ENCODE measurements around the gene TTC34.

The TTC34 gene, protein sequence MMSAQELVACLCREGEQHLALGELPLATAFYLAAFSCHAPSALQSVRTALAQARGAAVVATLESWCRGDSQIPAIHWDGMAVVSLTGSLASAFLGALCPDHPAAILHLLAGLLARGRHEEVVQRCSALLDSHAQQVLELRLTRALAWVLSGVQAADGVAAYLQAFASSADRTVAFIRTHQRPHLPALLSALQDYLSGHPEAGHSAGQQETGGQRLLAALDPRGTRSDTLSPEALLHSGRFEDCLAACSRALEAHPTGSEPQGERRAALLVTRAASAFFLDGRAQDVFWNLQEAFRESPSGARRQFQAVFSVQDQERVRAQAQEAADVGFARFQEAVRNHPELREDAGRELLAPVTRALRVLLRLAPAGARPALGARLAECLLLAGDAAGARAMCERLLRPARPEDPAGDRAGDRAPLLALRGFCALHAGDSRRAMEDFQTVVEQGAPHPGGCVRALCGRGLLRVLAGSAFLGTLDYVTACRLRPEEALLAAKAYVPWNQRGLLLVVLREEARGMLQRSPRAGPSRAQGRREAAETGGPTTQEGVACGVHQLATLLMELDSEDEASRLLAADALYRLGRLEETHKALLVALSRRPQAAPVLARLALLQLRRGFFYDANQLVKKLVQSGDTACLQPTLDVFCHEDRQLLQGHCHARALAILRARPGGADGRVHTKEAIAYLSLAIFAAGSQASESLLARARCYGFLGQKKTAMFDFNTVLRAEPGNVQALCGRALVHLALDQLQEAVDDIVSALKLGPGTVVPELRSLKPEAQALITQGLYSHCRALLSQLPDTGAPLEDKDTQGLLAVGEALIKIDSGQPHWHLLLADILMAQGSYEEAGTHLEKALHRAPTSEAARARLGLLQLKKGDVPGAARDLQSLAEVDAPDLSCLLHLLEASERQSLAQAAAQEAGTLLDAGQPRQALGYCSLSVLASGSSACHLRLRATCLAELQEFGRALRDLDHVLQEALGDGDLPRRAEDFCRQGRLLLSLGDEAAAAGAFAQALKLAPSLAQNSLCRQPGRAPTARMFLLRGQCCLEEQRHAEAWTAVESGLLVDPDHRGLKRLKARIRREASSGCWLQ

DNA sequence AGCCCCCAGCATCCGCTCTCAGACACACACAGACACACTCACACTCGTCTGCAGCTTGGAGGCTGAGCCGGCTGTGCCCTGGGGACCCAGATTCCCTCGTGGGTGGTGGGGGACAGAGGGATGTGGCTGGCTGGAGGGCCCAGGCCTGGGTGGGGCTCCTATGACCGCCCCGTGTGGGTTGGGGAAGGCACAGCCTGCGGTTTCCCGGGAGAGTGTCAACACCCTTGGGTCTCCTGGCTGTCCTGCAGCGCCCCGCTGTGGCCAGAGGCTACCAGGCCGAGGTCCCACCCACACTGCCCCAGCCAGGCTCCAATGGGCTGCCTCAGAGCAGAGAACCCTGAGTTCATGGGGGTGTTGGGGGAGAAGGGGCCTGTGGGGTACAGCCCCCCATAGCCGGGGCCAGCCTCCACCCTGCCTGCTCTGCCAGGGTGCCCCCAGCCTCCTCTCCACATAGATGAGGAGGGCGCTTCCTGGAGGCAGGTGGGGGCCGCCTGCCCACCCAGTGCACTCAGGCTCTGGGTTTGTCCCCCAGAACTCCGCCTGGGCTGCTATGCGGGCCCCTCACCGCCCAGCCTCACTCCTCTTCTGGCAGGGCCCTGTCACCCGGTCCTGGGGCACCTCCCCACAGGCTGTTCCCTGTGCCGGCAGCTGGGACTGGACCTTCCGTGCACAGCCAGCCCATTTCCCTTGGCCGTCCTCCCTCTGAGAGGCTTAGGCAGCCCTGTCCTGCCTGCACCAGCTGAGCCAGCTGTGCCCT is at the start of gene TTC34:
TSS of gene TTC34 (minus strand) at position 159 of the 757 bp plus-strand sequence. CDS start 866 bp downstream, outside the sequence.
- DNase-seq (ENCODE audit: low read depth in 2 of 2), result peak; percentile 30 to 44

DNA sequence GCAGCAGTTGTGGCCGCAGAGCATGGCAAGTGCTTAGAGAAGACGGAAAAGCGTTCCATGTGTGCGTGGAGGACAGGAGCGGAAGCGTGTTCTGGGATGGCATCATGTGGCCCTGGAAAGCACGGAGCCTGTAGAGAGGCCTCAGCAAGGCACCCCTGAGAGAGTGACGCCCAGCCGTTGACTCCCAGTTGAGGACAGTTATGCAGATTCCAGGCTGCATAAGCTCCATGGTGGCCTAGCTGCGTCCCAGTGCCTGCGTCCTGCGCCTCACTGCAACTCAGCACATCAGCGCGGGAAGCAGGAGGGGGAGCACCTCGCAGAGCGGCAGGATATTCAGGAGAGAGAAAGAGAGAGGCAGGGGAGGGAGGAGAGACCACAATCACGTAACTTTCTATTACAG is 49.0 kb upstream of the TTC34 start:
- DNase-seq (ENCODE audit: low read depth in 2 of 2), result no peak

DNA sequence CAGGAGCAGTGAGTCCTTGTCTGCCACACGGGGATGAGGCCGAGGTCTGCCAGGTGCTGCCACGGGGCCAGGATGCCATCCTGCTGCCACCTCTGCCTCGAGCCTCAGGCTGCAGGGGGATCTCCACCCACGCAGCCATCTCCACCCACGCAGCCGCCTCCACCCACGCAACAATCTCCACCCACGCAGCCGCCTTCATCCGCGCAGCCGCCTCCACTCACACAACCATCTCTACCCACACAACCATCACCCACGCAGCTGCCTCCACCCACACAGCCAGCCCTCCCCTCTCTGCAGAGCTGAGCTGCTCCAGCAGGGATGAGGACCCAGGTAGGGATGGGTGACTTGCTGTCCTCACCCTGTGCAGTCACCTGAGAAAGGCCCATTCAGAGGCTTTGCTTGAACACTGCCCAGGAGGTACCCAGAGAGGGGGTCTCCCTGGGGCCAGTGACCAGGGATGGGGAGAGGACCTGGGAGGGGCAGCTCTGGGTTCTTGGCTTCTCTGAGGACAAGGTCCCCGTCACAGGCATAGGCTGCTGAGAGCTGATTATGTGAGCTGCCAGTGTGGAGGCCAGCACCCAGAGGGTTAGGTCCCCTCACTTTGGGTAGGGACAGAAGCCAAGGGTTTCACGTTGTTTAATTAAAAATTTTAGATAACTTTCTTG is 46.6 kb upstream of the TTC34 start:
- DNase-seq (ENCODE audit: low read depth in 2 of 2), result no peak

DNA sequence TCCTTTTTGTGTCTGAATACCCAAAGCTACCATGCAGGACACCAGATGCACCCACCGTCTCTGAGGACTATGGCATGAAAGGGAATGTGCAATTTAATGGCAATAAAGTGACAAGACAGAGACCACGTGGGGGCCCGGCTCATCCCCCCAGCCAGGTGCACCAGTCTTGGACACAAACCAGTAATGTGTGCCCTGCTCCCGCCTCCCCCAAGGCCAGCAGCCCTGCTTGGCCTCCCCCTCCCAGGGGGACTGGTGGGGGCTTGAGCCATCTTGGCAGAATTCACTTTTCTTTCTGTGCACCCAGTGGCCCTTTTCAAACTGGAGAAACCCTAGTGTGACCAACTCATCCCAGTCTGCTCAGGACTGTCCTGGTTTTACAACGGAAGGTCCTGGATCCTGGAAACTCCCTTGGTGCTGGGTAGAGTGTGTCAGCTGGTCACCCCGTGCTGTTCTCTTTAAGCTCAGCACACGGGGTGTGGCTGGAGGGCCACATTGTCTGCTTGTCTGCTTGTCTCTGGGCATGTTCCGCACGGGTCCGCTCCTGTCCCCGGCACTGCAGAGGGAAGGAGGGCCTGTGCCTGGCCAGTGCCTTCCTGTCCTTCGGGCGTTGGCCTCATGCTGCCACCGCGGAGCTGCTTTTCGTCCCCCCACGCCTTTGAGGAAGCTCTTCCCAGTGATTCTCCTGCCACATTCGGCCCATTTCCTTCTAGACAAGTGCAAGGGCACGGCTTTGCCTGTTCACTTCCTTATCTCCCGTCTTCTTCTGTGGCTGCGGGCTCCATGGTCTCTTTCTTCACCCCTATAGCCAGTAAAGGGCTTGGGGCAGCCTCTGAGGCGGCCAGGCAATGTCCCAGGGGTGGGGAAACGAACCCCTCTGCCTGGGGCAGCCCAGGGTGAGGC is 45.8 kb upstream of the TTC34 start:
- DNase-seq (ENCODE audit: low read depth in 2 of 2), result no peak

DNA sequence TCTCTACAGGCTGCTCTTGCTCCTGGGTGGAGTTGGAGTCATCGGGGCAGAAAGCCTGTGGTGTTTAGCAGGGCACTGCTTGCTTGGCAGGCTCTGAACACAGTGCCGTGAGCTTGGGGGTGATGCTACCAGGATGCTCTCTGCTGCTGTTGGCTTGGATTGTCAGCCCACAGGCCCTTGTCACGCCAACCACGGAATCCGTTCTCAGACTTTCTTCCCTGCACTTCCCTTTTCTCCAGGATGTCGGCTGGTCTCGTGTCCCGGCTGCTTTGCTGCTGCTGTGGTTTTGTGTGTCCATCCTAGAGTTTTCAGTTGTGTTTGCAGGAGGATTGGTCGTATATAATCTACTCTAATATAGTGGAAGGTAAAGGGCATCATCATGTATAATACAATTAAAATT is 44.4 kb upstream of the TTC34 start:
- DNase-seq (ENCODE audit: low read depth in 2 of 2), result no peak

DNA sequence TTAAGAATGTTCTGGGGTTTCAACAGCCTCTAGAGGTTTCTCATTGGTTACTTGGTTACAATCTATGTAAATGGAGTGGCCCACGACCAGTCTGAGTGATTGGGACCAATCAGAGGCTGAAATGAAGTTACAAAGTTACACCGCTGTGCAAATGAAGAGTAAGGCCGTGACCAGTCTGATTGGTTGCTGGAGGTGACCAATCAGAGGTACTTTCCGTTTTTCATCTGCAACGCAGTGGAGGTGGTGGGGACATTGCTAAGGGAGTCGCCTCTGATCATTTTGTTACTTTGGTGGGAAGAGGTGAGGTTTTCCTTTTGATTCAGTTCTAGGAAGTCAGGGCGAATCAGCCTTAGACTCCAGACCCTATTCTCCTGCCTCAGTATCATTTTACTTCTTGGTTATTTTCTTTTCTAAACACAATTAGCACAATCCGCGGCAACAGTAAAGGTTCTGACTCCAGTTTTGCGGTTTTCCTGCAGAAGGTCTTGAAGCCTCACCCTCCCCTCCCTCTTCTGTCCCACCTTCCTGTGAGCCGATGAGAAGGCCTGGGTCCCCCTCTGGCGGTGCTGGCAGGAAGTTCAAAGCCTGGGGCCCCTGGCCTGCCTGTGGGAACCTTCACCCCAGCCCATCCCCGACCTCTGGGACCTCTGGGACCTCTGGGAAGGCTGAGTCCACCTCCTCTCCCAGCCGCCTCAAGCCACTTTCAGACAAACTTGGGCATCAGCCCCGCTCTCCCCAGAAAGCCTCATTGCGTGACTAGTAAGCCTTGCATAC is 38.7 kb upstream of the TTC34 start:
- peak; percentile 33 to 47 for DNase-seq (ENCODE audit: low read depth in 2 of 2)

DNA sequence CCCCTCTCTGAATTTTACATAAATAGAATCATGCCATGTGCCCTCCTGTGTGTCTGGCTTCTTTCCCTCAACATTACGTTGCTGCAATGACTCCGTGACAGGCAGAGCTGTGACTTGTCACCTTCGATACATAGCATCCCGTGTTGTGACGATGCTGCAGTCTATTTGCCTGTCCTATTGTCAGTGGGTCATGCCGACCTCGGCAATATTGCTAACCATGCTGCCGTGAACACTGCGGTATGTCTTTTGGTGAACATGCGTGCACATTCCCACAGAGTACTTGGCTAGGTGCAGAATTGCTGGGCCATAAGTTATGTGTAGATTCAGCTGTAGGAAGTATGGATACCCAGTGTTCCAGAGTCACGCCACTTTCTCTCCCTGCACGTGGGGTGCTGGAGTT is 36.3 kb upstream of the TTC34 start:
- no peak for DNase-seq (ENCODE audit: low read depth in 2 of 2)

DNA sequence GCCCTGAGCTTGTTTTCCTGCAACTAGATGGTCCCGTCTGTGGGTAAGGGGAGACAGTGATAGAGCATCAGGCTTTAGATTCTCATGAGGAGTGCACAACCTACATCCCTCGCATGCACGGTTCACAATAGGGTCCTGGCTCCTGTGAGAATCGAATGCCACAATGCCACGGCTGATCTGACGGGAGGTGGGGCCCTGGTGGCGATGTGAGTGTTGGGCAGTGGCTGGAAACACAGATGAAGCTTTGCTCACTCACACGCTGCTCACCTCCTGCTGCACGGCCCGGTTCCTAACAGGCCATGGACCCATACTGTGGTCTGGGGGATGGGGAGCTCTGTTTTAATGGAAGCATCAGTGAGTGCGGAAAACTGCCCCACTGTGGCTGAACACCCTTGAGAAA is 35.8 kb upstream of the TTC34 start:
- DNase-seq (ENCODE audit: low read depth in 2 of 2), result no peak

DNA sequence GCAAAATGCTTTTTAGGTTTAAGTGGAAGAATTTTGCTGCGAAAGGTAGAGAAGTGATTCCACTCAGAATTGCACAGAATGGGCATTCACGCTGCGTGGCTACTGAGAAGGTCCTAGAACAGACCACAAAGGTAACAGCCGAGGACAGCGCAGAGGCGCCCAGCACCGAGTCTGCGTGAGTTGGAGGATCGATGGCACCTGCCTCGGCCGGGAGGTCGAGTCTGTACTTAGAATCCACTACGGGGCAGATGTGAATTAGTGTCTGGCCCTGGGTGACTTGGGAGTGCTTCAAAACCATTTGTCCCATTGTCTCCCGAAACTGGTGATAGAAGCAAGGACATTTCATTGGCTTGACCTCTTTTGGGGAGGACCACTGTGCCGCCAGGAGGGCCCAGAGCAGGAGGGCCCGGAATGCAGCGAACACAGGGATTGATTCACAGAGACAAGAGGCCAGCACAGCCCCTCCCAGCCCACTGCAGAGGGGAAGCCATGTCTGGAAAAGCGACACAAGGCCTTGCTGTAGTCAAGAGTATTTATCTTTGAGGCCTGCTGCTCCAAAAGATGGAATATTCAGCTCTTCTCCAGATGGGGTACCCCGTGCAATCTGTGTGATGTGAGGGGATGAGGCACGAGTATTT is 35.0 kb upstream of the TTC34 start:
- no peak for DNase-seq (ENCODE audit: low read depth in 2 of 2)

DNA sequence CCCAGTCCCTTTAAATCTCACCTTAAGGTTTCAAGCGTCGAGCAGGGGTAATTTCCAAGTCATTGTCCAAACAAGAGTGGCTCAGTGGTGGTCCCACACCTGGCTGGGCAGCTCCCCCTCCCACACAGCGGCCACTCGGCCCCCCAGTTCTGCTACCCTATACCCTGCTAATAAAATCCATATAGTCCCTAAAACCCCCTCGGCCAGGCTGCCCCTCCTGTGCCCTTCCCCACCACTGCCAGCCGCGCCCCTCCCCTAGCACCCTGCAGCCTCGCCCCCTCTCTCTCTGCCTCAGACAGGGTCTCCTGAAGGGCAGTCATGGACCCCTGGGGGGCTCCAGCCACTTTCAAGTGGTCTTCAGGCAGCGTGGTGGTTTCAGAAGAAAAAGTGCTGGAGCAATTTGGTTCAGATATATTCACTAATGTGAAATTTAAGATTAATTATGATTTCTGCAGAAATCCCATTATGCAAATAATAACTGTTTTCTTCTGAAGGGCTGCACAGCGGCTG is 34.2 kb upstream of the TTC34 start:
- no peak for DNase-seq (ENCODE audit: low read depth in 2 of 2)

DNA sequence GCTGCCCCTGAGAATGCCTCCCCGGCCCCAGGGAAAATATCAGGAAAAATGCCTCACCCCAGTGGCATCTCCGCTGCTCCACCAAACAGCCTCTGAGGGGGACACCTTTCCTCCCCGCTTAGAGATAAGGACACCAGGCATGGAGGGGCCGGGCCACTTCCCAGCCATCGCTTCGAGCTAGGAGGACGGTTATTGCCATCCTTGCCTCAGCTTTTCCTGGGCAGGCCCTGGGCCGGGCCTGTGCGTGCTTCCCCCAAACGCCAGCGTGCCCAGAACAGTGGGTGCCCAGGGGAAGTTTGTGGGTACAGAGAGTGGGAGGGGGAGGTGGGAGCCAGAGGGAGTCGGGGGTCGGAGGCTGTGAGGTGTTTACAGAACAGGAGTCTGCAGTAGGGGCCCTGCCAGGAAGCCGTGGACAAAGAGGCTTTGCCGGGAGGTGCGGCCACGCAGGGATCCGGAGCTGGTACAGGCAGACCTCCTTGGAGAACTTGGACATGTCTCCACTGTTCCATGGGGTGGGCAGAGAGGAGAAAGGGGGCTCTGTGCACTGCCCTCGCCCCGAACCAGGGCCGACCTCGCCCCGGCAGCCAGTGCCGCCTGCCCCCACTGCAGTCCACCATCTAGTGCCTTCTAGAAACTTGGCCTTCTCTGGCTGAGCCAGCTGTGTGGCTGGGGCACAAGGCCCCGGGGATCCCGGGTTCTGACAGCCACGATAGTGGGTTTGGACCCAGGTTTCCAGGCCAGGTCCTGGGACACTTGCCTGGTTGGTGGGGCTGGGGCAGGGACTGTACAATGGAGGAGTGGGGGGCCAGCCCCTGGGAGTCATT is 33.5 kb upstream of the TTC34 start:
- no peak for DNase-seq (ENCODE audit: low read depth in 2 of 2)

DNA sequence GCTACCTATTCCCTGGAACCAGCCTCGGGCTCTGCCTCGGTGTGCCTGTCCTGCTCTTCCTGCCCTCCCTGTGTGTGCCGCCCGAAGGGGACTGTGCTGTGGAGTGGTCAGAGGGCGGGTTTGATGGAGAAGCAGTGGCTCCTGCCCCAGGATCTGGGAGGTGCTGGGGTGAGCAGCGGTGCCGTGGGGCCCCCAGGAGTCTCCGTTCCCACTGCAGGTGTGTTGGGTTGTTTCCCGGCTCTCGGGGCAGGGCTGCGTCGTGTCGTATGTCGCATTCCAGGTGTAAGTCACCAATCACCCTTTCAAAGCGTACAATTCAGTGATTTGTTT is 32.6 kb upstream of the TTC34 start:
- no peak for DNase-seq (ENCODE audit: low read depth in 2 of 2)

DNA sequence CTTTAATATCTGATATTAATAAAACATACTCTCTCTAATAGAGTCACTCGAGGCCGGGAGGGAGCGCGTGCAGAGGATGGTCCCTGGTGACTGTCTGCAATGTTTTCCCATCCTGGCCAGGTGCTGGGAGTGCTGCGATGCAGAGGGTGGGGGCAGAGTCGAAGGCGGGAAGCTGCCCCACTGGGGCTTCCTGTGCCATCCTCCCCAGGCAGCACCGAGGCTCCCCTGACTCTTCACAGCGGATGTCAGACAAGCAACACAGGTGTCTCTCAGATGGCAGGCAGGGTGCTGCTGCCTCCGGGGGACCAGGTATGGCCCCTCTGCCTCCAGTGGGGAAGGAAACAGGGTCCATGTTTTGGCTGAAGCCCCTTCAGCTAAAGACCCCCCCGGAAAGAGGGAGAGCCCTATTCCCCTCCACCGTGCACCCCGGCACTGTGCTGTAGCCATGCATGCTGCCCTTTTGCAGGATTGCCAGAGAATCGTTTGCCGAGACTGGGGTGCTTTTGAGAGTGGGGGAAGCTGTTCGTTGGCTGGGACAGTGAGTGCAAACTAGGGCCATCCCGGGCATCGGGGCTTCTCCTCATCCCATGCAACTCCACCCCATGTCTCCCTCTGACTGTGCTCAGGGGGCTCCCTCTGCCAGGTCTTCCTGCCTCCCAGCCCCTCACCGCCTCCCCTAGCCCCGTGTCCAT is 32.1 kb upstream of the TTC34 start:
- DNase-seq (ENCODE audit: low read depth in 2 of 2), result no peak

DNA sequence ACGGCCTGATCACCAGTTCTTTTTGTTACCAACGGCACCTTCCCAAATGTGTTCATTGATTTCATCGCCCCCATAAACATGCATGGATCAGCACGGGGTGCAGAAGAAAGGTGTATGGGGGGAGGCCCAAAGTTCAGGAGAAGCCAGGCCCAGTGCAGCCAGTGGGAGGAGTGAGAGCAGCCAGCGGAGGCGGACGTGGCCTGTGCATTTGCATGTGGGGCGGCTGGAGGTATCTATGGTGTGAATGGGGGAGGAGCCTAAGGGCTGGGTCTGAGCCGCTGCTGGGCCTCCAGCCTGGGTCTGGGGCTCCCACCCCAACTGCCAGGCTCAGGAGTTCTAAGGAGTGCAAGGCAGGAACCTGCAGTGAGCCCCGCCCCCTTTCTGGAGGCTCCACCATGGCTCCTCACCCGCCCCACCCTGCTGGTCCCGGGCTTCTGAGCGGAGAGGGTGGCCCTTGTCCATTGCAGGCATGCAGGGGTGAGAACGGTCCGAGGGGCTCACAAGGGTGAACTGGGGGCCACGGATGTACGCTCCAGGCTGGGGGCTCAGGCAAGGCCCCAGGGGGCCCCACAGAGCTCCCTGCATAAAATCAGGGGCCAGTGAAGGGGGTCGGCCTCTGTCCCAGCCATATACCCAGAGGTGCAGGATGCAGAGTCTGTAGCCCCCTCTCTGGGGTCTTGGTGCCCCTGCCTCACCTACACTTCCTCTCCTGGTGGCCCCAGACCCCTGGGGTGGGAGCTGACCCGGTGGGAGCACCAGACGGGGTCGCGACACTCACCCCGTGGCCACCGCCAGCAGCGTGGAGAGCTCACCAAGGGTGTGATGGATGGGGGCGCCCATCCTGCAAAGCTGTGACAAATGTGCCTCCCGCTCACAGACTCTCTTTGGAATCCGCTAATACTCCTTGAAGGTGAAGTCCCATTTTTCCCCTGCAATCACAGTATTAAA is 31.3 kb upstream of the TTC34 start:
- no peak for DNase-seq (ENCODE audit: low read depth in 2 of 2)

DNA sequence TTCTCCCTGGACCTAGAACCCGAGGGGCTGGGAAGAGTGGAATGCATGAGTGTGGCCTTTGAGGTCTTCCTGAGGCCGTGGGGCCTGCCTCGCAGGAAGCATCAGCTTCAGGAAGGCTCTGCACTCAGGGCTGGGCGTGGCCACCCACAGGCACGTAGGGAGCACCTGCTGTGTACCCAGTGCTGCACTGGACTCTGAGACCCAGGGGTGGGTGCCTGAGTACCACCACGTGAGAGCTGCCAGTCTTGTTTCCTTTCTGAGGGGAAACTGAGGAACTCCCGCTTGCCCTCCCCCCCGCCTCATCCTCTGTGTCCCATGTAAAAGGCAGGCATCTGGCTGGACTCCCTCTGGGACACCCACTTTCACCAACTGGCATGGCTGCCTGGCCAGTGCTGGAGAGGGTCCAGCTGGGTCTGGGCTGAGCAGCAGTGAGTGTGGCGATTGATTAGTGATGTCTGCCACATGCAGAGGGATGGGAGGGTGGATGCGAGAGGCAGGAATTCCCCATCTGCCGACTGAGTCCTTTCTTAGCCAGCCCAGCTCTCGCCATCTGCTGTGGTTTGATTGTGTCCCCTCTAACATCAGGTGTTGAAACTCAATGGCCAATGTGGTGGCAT is 30.2 kb upstream of the TTC34 start:
- no peak for DNase-seq (ENCODE audit: low read depth in 2 of 2)

Data from stimulated activated CD4-positive, alpha-beta T cell treated with anti-CD3 and anti-CD28 coated beads, Interleukin-4, amount 100 ng/mL, for 48 hours (primary cell).